HUES6 (cell line): ENCODE measurements around the gene DMD.

Experiments
- H3K27ac ChIP-seq: 2 replicates; pipeline ENCODE4 v1.7.0; 2013; ENCODE audit warnings: low read depth, mild to moderate bottlenecking, low read length, inconsistent platforms
- H3K27me3 ChIP-seq: 2 replicates; pipeline ENCODE4 v1.6.1; 2013; ENCODE audit warnings: low read length; ENCODE audit not compliant: control insufficient read depth, insufficient read depth
- H3K36me3 ChIP-seq: 2 replicates; pipeline ENCODE4 v1.6.1; 2013; ENCODE audit warnings: low read length; ENCODE audit not compliant: control insufficient read depth, insufficient read depth
- H3K4me1 ChIP-seq: 2 replicates; pipeline ENCODE4 v1.6.1; 2013; ENCODE audit warnings: low read length; ENCODE audit not compliant: control insufficient read depth, insufficient read depth
- H3K4me3 ChIP-seq: 2 replicates; pipeline ENCODE4 v1.5.1; 2013; ENCODE audit warnings: low read depth, low read length
- H3K9ac ChIP-seq: one replicate; pipeline ENCODE4 v1.6.1; 2013; ENCODE audit warnings: mild to moderate bottlenecking, low read length
- H3K9me3 ChIP-seq: 2 replicates; pipeline ENCODE4 v1.6.1; 2013; ENCODE audit warnings: low read depth, low read length; ENCODE audit not compliant: control insufficient read depth, insufficient read depth

The DMD gene

DNA sequence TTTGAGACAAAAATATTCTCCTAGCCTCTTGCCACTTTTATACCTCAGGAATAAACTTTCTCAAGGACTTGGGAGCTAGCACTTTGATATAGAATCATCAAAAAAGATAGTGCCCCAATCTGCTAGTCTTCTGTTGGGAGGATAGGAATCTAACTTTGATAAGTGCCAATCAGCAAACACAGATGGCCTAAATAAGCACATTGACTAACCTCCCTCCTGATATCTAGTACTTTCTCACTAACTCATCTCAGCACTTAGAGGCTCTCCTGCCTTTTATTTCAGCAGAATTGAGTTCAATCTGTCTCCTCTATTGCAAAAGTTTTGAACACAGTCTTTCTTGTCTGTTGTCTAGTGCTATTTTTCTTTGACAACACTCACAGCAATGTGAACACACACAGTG lies 1341.1 kb downstream of the DMD start:
- Histone ChIP-seq H3K27me3 (no peaks in the 10 kb centered on the region; the same call in 1 of the 2 replicates), H3K9me3 (no peaks in the 10 kb centered on the region), H3K27ac (no peak overlapping the region), H3K4me1 (peaks cover 8% of the 10 kb centered on the region; the same call in 1 of the 2 replicates), H3K9ac (no peak overlapping the region), H3K4me3 (no peak overlapping the region), H3K36me3 (no peaks in the 10 kb centered on the region)

DNA sequence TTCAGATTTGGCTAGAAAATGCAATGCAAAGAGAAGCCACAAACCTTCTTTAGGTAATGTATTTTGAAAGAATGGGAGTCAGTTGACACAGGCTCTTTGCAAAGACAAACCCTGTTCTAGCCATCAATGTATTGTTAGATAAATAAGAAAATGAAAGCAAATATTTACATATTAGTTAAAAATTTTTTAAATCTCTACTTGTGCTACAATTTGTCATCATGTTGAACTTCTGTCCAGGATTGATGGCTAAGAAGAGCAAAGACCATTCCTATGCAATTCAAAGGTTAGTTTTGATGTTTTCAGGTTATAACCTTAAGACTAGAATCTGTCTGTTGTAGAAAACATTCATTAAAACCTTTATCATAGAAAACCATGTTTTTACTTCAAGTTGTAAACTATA lies 1350.7 kb downstream of the DMD start:
- Histone ChIP-seq H3K9ac (no peak overlapping the region), H3K27me3 (no peaks in the 10 kb centered on the region; the same call in 1 of the 2 replicates), H3K4me1 (no peaks in the 10 kb centered on the region), H3K9me3 (no peaks in the 10 kb centered on the region), H3K36me3 (no peaks in the 10 kb centered on the region), H3K4me3 (no peak overlapping the region), H3K27ac (no peak overlapping the region)

DNA sequence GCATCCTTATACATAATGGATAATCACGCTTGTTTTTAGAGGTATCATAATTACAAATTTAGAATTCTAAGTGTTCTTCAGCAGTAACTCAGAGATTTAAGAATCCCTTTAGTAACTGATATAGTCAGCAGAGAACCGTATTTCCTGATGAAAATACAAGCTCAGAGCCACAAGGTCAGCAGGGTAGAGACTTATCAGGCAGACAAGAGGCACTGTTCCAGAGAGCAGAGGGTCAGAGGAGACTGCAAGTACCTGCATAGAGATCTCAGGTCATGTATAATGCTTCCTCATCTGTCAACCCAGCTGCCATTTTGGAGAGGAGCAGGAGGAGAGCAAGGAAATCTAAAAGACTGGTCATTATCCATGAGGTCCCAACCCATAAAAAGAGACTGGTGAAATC lies 1352.4 kb downstream of the DMD start:
- Histone ChIP-seq H3K4me1 (no peaks in the 10 kb centered on the region), H3K27me3 (no peaks in the 10 kb centered on the region; the same call in 1 of the 2 replicates), H3K27ac (no peak overlapping the region), H3K9ac (no peak overlapping the region), H3K9me3 (no peaks in the 10 kb centered on the region), H3K4me3 (no peak overlapping the region), H3K36me3 (no peaks in the 10 kb centered on the region)

DNA sequence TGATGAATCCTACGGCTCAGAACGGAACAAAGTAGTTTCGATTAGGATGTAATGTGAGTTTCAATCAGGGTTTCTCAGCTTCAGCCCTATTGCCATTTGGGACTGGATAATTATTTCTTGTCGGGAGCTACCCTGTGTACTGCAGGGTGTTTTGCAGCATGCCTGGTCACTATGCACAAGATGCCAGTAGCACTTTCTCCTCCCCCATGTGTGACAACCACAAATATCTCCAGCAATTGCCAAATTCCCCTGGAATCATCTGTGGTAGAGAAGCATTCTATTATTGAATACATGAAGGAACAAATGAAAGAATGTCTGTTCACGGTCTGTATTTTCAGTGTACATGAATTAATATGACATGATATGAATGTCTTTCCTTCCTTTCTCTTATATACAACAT lies 1356.6 kb downstream of the DMD start:
- H3K4me1 ChIP-seq, result no peaks in the 10 kb centered on the region
- no peaks in the 10 kb centered on the region for H3K36me3 ChIP-seq
- no peaks in the 10 kb centered on the region; the same call in 1 of the 2 replicates for H3K27me3 ChIP-seq
- H3K27ac ChIP-seq, result no peak overlapping the region
- H3K9ac ChIP-seq, result no peak overlapping the region
- no peak overlapping the region for H3K4me3 ChIP-seq
- H3K9me3 ChIP-seq, result no peaks in the 10 kb centered on the region

DNA sequence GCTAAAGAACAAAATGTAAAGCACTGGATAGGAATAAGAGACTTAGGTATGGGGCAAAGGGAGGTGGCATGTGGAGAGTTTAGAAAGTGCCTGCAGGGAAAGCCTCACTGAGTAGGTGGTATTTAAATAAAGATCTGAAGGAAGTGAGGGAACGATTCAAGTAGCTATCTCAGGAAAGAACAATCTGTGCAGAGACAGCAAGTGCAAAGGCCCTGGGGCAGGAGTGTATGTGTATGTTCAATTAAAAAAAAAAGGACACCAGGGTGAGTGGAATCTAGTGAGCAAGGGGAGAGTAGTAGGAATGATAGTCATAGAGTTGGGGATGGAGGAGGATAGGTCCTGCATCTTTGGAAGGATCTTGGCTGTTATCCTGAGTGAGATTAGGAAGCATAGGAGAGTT lies 1359.6 kb downstream of the DMD start:
- Histone ChIP-seq H3K4me1 (no peaks in the 10 kb centered on the region), H3K4me3 (no peak overlapping the region), H3K27ac (no peak overlapping the region), H3K9ac (no peak overlapping the region), H3K27me3 (no peaks in the 10 kb centered on the region; the same call in 1 of the 2 replicates), H3K36me3 (no peaks in the 10 kb centered on the region), H3K9me3 (no peaks in the 10 kb centered on the region)

DNA sequence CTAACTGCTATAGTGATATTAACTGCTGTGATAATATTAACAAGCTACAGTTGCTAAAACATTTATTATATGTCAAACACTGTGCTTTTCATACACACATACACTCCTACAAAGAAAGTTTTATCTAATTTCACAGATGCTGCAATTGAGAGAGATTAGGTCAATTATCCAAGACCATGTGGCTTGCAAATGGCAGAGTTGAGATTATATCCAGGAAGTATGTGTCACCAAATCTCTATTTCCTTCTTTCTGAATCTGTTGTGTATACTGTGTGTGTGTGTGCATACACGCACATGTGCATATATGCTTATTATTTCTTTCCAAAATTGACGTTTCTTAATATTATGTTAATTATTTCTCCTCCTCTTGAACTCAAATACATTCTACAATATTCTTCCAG lies 1363.6 kb downstream of the DMD start:
- Histone ChIP-seq H3K9ac (no peak overlapping the region), H3K27ac (no peak overlapping the region), H3K4me1 (no peaks in the 10 kb centered on the region), H3K9me3 (no peaks in the 10 kb centered on the region), H3K27me3 (no peaks in the 10 kb centered on the region; the same call in 1 of the 2 replicates), H3K4me3 (no peak overlapping the region), H3K36me3 (no peaks in the 10 kb centered on the region)

DNA sequence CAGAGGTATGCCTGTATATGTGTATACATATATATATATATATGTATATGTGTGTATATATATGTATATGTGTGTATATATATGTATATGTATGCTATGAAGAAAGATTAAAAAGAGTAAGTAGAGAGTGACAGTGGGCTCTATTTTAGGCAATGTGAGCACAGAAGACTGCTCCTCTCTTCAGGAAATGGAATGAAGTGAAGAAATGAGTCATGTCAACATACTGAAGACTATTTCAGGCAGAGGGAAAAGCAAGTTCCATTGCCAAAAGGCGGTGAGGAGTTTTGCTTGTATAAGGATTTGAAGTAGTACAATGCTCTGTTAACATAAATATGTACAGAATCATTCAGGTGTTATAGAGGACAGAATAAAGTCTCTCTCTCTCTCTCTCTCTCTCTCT lies 1366.3 kb downstream of the DMD start:
- no peak overlapping the region for H3K4me3 ChIP-seq
- H3K27ac ChIP-seq, result no peak overlapping the region
- no peaks in the 10 kb centered on the region; the same call in 1 of the 2 replicates for H3K27me3 ChIP-seq
- H3K9ac ChIP-seq, result no peak overlapping the region
- no peaks in the 10 kb centered on the region for H3K36me3 ChIP-seq
- no peaks in the 10 kb centered on the region for H3K9me3 ChIP-seq
- no peaks in the 10 kb centered on the region for H3K4me1 ChIP-seq

DNA sequence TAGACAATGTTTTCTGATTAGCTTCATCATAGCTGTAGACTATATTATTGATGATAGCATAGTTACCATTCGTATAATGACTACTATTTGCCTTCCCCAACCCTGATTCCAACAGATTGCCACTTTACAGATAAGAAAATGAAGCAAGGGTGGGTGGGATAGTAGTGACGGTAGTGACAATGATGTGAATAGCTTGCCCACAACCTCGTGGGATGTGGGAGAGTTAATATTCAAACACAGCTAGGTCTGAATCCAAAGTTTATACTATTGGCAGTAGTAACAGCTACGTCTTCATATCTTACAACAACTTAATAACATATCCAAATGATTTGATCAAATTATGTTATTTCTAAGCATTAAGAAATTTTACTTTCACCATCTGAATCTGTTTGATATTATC lies 1372.7 kb downstream of the DMD start:
- Histone ChIP-seq H3K27ac (no peak overlapping the region), H3K4me1 (no peaks in the 10 kb centered on the region), H3K27me3 (no peaks in the 10 kb centered on the region), H3K36me3 (no peaks in the 10 kb centered on the region), H3K9ac (no peak overlapping the region), H3K4me3 (no peak overlapping the region), H3K9me3 (no peaks in the 10 kb centered on the region)

DNA sequence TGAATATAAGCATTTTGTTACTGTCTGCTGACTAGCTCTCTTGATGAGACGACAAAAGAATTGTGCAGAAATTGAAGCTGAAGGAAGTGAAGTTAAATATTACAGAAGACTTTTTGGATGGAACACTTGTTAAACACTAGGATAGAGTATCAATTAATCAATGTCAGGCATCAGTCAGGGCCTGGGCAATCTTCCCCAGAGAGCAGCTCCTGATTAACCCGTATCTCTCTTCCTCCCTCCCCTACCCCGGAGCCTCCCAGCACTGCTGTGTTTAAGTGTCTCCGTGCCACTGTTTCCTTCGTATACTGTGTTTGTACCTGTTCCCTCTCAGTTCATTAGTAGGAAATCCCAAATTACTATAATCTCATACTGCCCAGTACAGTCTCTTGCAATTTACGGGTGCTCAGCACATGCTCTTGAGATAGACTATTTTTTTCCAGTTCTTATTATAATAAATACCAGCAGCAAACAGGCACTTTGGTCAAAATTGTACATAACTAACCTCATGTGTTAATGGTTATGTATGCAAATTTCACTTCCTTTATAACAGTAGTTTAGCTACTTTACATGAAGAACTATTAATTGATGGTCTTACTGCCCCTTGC lies 1373.8 kb downstream of the DMD start:
- H3K4me3 ChIP-seq, result no peak overlapping the region
- H3K36me3 ChIP-seq, result no peaks in the 10 kb centered on the region
- no peaks in the 10 kb centered on the region for H3K27me3 ChIP-seq
- H3K9me3 ChIP-seq, result no peaks in the 10 kb centered on the region
- H3K27ac ChIP-seq, result no peak overlapping the region
- H3K9ac ChIP-seq, result no peak overlapping the region
- H3K4me1 ChIP-seq, result no peaks in the 10 kb centered on the region

DNA sequence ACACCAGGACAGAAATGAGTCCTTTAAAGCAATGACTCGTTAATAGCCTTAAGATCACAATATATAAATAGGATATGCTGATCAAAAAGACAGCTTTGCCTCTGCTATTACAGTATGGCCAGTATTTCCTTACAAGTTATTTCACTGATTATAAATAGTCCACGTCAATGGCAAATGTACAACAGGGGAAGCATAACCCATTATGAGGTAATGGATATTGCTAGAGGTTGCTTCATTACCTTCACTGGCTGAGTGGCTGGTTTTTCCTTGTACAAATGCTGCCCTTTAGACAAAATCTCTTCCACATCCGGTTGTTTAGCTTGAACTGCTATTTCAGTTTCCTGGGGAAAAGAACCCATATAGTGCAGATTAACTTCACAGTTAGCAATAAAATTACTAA lies 1374.9 kb downstream of the DMD start:
- Histone ChIP-seq H3K27ac (no peak overlapping the region), H3K27me3 (no peaks in the 10 kb centered on the region), H3K9ac (no peak overlapping the region), H3K4me3 (no peak overlapping the region), H3K36me3 (no peaks in the 10 kb centered on the region), H3K4me1 (no peaks in the 10 kb centered on the region), H3K9me3 (no peaks in the 10 kb centered on the region)

DNA sequence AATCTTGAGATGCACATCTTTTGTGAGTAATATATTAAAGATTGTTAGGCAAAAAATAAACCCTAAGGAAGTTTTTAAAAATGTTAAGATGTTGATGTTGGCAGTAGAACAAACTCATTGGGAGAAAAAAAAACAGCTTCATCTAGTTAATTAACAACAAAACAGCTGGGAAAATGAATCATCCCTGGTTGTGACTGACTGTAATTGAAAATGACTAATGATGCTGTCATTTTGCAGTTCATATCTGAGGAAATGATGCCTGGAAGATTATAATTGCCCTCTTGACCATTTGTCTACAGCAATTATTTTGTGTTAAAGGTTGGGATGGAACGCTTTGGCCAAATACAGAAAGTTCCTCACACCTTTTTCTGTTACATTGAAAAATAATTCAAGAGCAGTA lies 1379.1 kb downstream of the DMD start:
- no peaks in the 10 kb centered on the region for H3K4me1 ChIP-seq
- no peak overlapping the region for H3K9ac ChIP-seq
- H3K36me3 ChIP-seq, result no peaks in the 10 kb centered on the region
- no peak overlapping the region for H3K4me3 ChIP-seq
- no peak overlapping the region for H3K27ac ChIP-seq
- H3K9me3 ChIP-seq, result no peaks in the 10 kb centered on the region
- H3K27me3 ChIP-seq, result no peaks in the 10 kb centered on the region
